Measurements from ENCODE around the gene EIF2S1. TPM values are rescaled to one million over a fixed set of nuclear protein-coding genes. Genes with fewer than 3 reads are reported as not detected.

EIF2S1 gene
- total RNA-seq, 4 donors from 2014 or later = 48.3 to 81.0 (median 79.5) TPM

DNA sequence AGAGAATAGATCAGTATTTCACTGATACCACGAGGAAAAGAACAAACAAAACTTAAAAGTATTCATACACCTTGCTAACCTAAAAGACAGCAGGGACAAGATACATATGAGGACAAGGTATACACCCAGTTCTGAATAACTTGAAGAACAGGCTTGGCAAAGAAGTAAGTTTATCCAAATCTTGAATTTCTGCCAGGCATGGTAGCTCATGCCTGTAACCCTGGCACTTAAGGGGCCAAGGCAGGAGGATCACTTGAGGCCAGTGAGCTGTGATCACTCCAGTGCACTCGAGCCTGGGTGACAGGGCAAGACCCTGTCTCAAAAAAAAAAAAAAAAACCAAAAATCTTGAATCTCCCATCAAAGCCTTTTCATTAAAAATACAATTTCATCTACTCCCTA lies 25.0 kb downstream of the EIF2S1 start:
- TF ChIP-seq, protein P1, sequence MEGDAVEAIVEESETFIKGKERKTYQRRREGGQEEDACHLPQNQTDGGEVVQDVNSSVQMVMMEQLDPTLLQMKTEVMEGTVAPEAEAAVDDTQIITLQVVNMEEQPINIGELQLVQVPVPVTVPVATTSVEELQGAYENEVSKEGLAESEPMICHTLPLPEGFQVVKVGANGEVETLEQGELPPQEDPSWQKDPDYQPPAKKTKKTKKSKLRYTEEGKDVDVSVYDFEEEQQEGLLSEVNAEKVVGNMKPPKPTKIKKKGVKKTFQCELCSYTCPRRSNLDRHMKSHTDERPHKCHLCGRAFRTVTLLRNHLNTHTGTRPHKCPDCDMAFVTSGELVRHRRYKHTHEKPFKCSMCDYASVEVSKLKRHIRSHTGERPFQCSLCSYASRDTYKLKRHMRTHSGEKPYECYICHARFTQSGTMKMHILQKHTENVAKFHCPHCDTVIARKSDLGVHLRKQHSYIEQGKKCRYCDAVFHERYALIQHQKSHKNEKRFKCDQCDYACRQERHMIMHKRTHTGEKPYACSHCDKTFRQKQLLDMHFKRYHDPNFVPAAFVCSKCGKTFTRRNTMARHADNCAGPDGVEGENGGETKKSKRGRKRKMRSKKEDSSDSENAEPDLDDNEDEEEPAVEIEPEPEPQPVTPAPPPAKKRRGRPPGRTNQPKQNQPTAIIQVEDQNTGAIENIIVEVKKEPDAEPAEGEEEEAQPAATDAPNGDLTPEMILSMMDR (IDR thresholded peaks at IDR 0.05; ENCODE audit: low read depth) = no peak

DNA sequence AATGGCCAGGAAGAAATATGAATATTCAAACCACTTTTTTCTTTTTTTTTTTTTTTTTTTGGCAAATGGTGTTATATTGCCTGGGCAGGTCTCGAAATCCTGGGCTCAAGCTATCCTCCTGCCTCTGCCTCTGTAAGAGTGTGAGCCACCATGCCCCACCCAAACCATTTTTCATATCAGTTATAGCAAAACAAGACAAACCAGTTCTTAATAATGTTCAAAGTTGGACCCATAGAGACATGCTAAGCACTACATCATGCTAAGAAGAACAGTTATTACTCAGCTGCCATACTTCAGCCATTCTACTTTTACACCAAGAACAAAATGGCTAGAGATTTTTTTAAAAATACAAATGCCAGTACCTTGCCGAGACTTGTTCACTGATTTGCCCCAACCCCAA lies 25.5 kb downstream of the EIF2S1 start:
- TF ChIP-seq, protein P1 (IDR thresholded peaks at IDR 0.05; ENCODE audit: low read depth) = no peak

DNA sequence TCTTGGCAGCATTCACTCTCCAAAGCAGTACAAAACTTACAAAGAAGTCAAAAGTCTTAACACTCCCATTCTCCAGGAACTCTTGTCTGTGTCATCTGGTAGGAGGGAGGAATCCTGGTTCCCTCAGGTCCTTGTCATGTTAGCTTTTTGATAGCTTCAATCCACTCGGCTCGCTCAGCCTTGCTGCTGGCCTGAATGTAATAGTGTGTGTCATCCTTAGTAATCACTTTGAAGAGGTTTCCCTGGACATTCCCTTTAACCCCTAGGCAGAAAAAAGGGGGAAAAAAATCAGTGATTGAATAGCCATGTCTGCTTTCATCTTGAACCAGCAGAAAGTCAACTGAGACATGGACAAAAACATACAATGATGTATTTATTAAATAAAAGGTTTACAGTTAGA lies 27.1 kb downstream of the EIF2S1 start:
- TF ChIP-seq, protein P1 (IDR thresholded peaks at IDR 0.05; ENCODE audit: low read depth) = no peak

DNA sequence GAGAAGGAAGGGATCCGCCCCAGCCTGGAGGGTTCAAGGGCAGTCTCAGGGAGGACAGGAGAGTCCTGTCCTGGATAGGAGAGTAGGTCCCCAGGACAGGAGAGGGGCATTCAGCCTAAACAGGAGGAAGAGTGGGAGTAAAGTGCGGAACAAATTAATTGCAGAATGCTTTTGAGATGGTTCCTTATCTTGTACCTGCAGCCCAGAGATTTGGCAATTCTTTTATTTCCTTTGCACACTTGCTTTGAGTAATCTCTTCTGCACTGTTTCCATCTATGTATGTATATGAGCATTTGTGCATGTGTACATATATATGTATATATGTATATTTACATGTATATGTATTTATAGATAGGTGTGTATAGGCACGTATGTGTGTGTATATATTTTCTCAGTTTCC lies 29.1 kb downstream of the EIF2S1 start:
- TF ChIP-seq, protein P1 (IDR thresholded peaks at IDR 0.05; ENCODE audit: low read depth) = no peak

DNA sequence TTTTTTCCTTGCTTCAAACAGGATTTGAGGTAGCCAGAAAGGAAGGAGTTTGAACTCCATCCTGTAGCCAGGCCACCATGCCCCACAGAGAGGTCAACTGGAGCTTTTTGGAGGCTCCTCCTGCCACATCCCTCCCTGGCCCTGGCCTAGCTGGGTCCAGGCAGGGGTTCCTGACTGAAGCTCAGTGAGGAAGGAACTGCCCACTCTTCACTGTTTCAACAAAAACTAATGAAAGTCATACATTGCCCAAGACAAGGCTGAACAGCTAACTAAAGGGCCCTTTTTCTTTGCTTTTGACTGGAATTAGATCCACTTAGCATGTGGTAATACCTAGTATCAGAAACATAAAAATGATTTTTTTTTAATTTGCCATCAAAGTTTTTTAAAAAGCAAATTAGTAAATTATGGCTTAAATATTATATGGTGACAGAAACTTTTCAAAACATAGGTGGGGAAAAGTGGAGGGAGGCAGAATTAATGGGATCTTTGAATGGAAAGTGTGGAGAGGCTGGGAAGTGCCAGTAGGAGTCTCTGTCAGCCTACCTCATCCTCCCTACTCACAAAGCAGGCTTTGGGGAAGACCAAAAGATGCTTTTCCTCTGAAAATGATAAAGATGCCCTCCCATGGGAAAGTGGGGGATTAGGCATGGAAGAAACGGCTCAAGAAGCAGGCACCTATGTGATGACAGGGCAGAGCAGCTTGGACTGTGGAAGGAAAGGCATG lies 29.8 kb downstream of the EIF2S1 start:
- TF ChIP-seq, protein P1 (IDR thresholded peaks at IDR 0.05; ENCODE audit: low read depth) = no peak

DNA sequence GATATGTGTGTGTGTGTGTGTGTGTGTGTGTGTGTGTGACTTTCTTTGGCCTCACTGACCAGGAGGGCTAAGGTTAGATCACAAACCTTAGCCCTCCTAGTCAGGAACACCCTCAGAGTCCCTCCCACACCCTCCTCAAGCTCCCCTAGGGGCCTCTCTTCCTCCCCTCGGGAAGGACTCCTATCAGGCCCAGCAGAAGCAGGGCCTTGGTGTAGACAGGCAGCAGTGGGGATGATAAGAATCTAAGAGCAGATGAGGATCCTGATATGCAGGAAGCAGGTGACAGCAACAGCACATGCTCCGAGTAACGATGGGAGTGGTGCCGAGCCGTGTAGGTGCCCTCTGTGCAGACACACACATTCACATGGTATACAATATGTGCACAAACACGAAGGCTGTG lies 31.1 kb downstream of the EIF2S1 start:
- TF ChIP-seq, protein P1 (IDR thresholded peaks at IDR 0.05; ENCODE audit: low read depth) = no peak

DNA sequence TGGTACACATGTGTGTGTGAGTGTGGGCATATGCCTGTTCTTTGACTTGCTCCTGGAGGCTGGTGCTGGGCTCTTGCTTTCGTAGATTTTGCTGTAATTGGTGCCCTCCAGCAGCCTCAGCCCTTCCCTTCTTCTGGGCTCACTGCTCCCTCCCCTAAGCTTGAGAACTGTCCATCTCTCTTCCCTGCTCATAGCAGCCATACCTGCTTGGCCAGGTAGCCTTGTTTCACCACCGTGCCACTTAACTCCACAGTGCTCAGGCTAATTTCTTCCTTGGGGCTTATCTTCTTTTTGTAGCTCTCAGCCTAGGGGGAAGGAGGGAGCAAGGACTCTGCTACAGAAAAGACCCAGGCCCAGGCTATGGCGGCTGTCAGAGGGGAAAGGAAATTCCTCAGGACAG lies 32.0 kb downstream of the EIF2S1 start:
- TF ChIP-seq, protein P1 (IDR thresholded peaks at IDR 0.05; ENCODE audit: low read depth) = no peak

All from subcutaneous adipose tissue (tissue), 4 donors.